ENCODE measurements around the gene FOXK1.
"Not testable (repeated sequence)": the region's sequence is repeated elsewhere in the genome, so short reads cannot be mapped to it uniquely, and the experiment has no call there.

FOXK1 gene

DNA sequence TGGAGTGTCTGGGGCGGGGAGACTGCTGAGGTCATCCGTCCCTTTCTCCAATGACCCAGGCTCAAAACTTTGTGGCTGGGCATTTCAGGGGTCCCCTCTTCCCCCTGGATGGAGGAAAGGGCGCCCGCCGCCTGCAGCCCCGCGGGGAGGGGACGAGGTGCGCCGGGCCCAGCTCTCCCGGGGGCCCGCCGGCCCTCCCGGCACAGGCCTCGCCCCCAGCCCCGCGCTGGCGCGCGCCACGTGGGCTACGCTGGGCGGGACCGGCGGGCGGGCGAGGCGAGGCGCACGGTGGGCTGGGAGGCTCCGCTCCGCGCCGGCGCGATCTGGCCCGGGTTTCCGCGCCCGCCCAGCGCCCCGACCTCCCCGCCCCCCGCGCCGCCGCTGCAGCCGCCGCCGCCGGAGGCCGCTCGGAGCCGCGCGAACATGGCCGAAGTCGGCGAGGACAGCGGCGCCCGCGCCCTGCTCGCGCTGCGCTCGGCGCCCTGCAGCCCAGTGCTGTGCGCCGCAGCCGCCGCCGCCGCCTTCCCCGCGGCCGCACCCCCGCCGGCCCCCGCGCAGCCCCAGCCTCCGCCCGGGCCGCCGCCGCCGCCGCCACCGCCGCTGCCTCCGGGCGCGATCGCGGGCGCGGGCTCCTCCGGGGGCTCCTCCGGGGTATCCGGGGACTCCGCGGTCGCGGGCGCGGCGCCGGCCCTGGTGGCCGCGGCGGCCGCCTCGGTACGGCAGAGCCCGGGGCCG, at the start of gene FOXK1:
Gene FOXK1, plus strand, starts transcription at position 410 of the 735 bp plus-strand sequence. Its CDS starts 14 bp downstream, at position 424.
- FAIRE-seq = peak; percentile 83
- peak; percentile 87 for DNase-seq (ENCODE audit: insufficient read length, low spot score)

DNA sequence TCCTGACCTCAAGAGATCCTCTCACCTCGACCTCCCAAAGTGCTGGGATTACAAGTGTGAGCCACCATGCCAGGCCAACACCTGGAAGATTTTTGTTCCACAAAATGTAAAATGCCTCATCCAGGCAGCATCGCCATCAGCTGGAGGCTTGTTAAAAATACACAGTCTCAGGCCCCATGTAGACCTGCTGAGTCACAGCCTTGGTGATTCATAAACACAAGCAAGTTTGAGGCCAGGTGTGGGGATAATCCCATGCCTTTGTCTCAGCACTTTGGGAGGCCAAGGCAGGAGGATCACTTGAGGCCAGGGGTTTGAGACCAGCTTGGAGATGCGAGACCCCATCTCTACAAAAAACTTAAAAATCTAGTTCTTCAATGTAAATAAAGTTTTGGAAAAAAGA, 49.1 kb upstream of the FOXK1 start:
- FAIRE-seq = no peak
- DNase-seq (ENCODE audit: insufficient read length, low spot score) = no peak

DNA sequence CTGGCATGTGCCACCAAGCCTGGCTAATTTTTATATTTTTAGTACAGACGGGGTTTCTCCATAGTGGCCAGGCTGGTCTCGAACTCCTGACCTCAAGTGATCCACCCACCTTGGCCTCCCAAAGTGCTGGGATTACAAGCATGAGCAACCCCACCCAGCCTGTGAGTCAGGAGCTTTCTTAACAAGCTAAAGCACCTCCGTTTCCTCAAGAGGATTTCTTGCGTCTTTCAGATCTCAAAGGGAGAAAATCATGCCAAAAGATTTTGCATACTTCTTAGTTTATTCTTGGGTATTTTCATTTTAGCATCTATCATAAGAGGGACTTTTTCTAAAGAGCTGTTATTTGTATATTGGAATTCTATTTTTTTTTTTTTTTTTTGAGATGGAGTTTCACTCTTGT, 47.9 kb upstream of the FOXK1 start:
- no peak for FAIRE-seq
- no peak for DNase-seq (ENCODE audit: insufficient read length, low spot score)

DNA sequence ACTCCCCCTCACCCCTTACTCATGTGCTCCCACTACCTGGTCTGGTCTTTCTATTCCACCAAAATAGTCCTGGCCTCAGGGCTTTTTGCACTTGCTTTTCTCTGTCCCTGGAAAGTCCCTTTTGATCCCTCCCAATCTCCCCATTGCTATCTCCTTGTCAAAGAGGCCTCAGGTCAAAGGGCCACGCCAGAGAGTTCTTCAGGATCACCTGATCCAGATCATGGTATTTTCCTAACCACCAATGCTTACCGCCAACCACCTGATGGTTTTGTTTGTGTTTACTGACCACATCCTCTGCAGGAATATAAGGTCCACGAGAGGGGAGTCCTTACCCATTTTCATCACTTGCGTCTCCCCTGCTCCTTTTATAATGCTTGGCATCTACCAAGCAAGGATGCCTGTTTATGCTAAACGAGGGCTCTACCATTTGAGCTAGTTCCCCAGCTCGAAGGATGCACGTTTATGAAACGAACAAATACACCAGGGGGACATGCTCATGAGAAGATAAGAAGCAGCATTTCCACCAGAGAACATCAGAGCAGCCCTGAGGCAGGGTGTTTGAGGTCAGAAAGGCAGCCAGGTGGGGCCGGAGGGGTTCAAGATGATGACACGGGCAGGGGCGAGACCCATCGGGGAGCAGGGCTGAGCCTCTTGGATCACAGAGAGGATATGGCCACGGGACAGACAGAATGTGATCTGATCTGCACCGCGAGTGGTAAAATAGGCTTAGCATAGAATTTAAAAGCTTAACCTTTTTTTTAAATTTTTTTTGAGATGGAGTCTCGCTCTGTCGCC, 43.1 kb upstream of the FOXK1 start:
- FAIRE-seq = peak; percentile 20
- DNase-seq (ENCODE audit: insufficient read length, low spot score) = no peak

DNA sequence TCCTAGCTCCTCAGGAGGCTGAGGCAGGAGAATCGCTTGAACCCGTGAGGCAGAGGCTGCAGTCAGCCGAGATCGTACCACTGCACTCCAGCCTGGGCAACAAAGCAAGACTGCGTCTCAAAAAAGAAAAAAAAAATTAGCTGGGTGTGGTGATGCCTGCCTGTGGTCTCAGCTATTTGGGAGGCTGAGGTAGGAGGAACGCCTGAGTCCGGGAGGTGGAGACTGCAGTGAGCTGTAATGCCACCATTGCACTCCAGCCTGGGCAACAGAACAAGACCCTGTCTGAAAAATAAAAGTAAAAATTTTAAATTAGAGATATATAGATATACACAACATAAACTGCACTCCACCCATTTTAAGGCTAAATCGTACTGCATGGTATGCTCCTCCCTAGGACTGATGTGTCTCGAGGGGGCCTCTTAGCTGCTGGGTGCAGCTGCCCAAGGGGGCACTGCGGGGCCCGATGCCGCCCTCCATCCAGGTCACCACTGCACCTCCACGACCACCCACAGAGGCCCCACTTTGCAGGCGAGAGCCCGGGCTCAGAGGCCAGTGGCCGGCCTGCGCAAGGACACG, 40.9 kb upstream of the FOXK1 start:
- DNase-seq (ENCODE audit: insufficient read length, low spot score) (no peak), FAIRE-seq (no peak)

DNA sequence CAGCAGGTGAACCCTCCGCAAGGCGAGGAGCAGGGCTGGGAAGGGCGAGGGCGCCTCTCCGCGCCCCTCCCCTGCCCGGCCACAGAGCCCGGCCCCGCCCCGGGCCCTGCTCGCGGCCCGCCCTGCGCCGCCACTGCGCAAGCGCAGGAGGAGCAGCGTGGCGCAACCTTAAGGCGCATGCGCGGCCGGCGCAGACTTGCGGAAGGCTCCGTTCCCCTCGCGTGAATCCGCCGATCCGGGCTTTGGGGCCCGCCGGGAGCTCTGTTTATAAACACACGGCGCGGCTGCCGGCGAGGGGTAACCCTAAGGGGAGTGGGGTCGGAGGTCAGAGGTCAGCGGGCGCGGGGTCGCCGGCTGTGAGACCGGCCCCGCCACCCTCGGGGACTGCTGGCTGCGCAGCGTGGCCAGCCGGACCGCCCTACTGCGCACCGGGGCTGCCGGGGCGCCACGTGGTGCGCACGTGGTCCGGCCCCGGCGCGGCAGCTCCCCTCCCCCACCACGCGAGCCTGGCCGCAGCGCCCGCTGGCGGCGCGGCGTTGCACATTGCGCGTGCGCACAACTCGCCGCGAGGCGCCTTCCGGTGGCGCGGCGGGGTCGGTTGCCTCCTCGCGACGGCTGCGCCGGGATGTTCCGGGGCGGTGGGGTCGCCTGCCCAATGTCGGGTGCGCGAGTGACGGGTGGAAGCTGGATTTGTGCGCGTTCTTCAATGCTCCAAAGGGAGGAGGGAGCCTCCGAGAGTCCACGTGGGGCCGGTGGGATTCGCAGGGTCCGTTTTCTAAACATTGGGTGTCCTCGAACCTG, 40.2 kb upstream of the FOXK1 start:
- DNase-seq (ENCODE audit: insufficient read length, low spot score) = peak; percentile 97
- FAIRE-seq = peak; percentile 99

DNA sequence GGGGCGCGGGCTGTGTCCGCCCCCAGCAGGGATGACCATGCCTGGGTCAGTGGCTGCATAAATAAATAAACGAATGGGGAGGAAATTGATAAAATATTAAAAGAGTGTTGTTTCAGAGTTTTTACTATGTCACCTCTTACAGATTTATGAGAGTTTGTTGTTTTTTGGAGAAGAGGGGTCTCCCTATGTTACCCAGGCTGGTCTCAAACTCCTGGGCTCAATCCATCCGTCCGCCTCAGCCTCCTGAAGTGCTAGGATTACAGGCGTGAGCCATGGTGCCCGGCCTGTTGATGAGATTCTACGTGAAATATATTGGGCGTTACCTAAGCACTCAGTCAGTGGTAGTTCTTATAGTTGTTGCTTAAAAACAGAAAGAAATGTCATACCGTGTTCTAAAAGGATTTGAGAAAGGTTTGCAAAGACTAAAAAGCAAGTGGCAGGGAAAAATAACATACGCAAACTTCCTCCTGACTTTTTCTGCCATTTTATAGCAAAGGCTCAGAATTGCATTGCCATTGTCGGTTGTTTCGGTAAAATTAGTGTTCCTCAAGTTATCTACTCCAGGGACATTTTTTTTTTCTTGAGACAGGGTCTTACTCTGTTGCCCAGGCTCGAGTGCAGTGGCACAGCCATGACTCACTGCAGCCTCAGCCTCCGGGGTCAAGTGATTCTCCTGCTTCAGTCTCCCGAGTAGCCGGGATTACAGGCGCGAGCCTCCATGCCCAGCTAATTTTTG, 39.5 kb upstream of the FOXK1 start:
- FAIRE-seq (no peak), DNase-seq (ENCODE audit: insufficient read length, low spot score) (no peak)

DNA sequence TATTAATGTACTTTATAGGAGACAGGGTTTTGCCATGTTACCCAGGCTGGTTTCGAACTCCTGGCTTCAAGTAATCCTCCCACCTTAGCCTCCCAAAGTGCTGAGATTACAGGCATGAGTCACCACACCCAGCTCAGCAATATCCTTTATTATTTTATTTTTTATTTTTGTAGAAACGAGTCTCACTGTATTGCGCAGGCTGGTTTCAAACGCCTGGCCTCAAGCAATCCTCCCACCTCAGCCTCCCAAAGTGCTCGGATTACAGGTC, 39.0 kb upstream of the FOXK1 start:
- DNase-seq (ENCODE audit: insufficient read length, low spot score); FAIRE-seq: not testable (repeated sequence)

DNA sequence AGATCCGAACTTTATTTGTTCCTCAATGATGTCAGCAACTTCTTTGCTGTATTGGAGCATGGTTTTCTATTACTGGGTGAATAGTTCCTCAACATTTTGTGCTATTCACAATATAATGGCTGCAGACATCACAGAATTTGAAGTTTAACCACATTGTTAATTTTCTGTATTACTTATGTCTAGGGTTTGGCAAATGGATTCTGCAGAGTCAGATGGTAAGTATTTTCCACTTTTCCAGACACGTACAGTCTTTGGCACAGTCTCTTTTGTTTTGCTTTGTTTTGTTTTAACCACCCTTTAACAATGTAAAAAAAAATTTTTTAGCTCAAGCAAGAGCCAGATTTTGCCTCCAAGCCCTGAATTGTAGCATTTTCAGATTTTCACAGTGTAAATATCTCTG, 36.8 kb upstream of the FOXK1 start:
- DNase-seq (ENCODE audit: insufficient read length, low spot score) = no peak
- no peak for FAIRE-seq

DNA sequence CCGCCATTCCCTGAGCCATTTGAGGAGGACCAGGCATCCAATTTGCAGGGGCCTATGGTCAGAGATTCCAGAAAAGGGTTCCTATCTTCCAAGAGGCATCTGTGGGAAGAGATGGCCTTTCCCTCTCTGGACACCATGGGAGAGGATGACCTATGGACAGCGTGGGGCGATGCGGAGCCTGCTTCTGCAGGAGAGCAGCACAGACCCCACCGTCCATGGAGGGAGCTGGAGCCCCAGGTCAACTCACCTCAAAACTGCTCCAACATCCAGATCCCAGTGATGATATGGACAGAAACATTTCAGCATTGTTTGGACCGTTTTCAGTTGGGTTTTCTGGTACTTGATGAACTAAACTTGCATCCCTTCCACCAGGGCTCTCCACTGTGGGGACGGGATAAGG, 34.0 kb upstream of the FOXK1 start:
- FAIRE-seq = no peak
- DNase-seq (ENCODE audit: insufficient read length, low spot score) = no peak

DNA sequence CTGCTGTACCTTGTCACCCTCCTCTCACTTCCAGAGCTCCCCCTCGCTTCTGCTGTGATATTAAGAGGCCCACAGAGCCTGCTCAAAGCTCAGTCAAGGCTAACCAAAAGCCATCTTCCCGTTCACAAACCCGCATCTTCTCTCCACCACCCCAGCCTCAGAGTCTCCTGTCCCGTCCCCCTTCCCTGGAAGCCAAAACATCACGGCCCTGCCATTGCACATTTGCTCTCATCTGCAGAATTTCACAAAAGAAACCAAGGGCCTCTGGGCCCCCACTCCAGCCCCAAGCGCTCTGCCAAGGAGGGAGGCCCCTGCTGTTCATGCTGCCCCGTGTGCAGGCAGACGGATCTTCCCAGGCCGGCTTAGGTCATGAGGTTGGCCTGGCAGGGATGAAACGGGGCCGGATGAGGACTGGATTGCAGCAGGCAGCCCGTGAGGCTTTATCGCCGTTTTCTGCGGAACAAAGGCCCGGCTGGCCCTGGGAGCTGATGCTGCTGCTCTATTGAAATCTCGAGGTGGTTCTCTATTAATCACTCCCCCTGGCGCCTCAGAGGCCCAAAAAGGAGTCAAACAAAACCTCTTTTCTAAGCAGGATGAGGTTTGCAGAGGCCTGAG, 31.6 kb upstream of the FOXK1 start:
- FAIRE-seq (no peak), DNase-seq (ENCODE audit: insufficient read length, low spot score) (no peak)

DNA sequence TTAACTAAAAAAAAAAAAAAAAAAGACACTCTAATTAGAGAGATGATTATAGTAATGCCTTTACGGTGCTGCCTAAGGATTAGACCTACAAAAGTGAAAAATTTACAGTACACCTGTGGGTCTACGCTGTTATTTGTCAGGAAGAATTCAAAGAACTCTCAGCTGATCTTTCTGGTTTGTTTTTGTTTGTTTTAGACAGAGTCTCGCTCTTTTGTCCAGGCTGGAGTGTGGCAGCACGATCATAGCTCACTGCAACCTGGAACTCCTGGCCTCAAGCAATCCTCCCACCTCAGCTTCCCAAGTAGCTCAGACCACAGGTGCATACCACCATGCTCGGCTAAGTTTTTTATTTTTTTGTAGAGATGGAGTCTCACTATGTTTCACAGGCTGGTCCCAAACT, 28.3 kb upstream of the FOXK1 start:
- DNase-seq (ENCODE audit: insufficient read length, low spot score) (no peak), FAIRE-seq (no peak)

DNA sequence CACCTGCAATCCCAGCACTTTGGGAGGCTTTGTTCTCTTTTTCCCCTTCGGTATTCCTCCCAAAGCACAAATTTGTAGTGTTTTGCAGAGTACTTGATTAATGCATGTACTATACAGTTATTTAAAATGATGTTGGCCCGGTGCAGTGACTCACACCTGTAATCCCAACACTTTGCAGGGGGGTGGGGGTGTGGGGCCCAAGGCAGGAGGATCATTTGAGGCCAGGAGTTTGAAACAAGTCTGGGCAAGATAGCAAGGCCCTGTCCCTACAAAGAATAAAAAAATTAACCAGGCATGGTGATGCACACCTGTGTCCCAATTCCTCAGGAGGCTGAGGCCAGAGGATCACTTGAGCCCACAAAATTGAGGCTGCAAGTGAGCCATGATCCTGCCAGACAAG, 26.8 kb upstream of the FOXK1 start:
- DNase-seq (ENCODE audit: insufficient read length, low spot score) (no peak), FAIRE-seq (no peak)

DNA sequence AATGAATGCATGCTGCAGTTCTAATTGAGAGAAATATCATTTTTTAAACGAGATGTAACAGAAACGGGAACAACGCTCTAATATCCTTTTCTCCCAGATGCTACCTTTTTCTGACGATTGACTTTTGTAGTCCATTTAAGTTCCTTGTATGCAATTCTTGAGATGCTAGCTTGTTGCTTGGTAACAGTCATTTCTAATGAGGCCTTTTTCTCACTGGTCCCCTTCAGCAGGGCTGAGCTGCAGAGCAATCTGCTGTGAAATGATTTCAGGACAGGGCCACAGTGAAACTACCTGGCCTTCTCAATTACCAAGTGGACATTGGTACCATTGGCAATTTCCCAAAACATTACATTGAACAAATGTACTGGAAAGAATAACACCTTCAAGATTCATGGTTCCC, 26.2 kb upstream of the FOXK1 start:
- DNase-seq (ENCODE audit: insufficient read length, low spot score) = no peak
- FAIRE-seq = no peak

DNA sequence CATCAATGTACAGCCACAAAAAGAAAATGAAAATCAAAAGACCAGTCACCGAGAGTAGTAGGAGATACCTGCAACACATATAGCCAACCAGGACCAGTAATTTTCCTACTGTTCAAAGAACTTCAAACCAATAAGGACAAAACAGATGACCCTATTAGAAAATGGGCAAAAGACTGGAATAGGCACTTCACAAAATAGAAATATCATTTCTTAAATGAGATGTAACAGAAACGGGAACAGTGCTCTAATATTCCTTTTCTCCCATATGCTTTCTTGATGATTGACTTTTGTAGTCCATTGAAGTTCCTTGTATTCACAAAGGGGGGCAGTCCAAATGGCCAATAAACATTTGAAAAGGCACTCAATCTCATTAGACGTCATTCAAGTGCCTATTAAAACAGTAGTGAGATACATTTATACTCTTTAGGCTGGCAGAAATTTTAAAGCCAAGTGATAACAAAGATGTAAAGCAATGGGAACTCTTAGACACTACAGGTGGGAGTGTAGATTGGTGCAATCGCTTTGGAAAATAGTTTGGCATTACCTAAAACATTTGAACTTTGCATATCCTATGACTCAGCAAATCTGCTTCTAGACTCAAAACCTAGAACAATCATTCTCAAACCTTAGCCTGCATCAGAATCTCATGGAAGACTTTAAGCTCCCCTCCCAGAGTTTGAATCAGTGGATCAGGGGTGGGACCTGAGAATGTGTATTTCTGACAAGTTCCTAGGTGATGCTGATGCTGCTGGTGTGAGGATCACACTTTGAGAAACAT, 24.3 kb upstream of the FOXK1 start:
- DNase-seq (ENCODE audit: insufficient read length, low spot score) = no peak
- FAIRE-seq = no peak

DNA sequence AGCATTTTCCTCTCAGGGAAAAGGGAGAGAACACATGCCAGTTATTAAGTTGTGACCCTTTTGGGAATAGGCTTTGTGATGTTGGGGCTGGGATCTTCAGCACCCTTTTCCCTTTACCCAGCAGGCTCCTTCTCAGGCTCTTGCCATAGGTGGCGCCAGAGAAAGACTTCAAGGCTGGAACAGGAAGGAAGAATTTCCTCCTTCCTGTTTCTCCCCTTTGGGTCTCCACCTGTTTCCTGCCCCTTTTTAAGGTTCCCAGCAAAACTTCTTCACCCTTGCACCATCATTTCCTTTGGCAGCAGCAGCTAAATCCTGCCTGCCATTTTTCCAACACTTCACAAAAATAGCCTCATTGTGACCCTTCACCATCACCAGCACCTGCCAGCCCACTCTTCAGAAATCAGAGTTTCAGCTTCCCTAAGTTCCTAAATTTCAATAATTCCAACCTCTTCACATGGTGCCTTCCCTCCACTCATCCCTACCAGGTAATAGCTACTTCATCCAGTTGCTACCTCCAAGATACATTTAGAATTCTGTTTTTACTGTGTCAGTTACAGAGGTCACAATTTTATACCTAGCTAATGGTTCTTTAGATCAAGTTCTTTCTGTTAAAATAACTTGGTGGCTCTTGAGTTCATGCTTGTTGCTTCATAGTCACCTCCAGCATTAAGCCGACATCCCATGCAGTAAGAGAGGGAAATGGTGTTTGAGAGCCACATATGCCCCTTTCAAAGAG, 22.4 kb upstream of the FOXK1 start:
- no peak for DNase-seq (ENCODE audit: insufficient read length, low spot score)
- FAIRE-seq = no peak

DNA sequence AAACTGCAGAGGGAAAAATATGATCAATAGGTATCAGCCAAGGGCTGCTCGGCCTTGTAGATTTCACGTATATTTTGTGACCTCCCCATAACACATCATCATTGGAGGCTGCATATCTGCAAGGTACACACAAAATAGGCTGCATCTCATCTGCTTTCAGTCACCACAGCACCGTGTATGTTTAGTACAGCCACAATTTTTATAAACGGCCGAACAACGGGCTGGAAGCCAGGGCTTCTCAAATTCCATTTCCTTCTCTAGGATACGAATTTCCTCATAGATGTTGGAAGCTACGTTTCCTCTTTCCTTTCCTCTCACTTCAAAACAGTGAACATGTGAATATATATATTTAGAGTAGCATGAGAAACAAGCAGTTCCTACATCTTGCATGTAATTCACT, 20.2 kb upstream of the FOXK1 start:
- FAIRE-seq (peak; percentile 36), DNase-seq (ENCODE audit: insufficient read length, low spot score) (no peak)

DNA sequence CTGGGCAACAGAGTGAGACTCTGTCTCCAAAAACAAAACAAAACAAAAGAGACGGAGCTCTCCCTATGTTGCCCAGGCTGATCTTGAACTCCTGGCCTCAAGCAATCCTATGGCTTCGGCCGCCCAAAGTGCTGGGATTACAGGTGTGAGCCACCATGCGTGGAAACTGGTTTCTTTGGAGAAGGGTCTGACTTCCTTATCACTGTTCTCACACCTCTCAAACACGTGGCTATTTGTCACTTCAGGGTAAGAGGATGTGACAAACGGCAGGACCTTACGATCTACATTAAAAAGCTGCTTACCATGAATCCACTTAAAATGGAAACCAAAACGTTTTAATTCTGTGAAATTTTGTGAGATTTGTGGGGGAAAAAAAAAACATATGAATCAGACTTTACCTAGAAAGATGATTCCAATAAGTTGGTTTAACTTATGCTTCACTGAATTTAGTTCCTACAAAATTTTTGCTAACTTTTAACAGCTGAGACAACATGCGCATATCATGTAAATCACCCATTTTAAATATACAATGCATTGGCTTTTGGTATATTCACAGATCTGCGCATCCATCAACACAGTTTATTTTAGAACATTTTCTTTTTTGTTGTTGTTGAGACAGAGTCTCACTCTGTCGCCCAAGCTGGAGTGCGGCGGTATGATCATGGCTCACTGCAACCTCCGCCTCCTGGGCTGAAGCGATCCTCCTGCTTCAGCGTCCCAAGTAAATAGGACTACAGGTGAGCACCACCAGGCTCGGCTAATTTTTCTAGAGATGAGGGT, 18.7 kb upstream of the FOXK1 start:
- peak; percentile 69 for FAIRE-seq

More for the DNA sequence above, 18.7 kb upstream of the FOXK1 start:
- no peak for DNase-seq (ENCODE audit: insufficient read length, low spot score)
